ENCODE data around the gene APOA4. TPM values are rescaled to one million over a fixed set of nuclear protein-coding genes. Genes with fewer than 3 reads are reported as not detected.

The APOA4 gene
- total and polyA plus RNA-seq, 9 of the 15 experiments (the other 6 are each of a cell fraction or from before 2014, with no cell fraction given) = 0.07 TPM; not detected in 8

DNA sequence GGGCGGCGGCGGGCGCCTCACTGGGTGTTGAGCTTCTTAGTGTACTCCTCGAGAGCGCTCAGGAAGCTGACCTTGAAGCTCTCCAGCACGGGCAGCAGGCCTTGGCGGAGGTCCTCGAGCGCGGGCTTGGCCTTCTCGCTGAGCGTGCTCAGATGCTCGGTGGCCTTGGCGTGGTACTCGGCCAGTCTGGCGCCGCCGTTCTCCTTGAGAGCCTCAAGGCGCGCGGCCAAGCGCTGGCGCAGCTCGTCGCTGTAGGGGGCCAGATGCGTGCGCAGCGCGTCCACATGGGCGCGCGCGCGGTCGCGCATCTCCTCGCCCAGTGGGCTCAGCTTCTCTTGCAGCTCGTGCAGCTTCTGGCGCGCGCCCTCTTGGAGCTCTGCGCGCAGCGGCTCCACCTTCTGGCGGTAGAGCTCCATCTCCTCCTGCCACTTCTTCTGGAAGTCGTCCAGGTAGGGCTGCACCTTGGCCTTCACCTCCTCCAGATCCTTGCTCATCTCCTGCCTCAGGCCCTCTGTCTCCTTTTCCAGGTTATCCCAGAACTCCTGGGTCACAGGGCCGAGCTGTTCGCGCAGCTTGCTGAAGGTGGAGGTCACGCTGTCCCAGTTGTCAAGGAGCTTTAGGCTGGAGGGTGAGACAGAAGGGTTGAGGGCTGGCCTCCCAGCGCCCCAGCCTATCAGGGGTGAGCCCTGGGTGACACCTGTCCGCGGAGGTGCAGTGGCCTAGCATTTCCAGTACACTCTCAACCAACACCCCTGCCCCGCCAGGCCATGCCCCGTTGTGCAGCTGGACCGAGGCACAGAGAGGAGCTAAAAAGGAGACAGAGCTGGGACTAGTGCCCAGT lies 12.9 kb upstream of the APOA4 start (continued):
- TF ChIP-seq, protein P1, sequence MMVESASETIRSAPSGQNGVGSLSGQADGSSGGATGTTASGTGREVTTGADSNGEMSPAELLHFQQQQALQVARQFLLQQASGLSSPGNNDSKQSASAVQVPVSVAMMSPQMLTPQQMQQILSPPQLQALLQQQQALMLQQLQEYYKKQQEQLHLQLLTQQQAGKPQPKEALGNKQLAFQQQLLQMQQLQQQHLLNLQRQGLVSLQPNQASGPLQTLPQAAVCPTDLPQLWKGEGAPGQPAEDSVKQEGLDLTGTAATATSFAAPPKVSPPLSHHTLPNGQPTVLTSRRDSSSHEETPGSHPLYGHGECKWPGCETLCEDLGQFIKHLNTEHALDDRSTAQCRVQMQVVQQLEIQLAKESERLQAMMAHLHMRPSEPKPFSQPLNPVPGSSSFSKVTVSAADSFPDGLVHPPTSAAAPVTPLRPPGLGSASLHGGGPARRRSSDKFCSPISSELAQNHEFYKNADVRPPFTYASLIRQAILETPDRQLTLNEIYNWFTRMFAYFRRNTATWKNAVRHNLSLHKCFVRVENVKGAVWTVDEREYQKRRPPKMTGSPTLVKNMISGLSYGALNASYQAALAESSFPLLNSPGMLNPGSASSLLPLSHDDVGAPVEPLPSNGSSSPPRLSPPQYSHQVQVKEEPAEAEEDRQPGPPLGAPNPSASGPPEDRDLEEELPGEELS (CRISPR knock-in tag; IDR thresholded peaks at IDR 0.05; ENCODE audit: borderline replicate concordance) = no peak
- TF ChIP-seq TEAD1 (CRISPR knock-in tag; IDR thresholded peaks at IDR 0.05) (no peak), ZNF121 (CRISPR knock-in tag; conservative IDR thresholded peaks at IDR 0.05) (no peak), ZNF354B (CRISPR knock-in tag; IDR thresholded peaks at IDR 0.05) (no peak), ELF4 (CRISPR knock-in tag; IDR thresholded peaks at IDR 0.05) (no peak), ZNF79 (CRISPR knock-in tag; IDR thresholded peaks at IDR 0.05; ENCODE audit: low read depth) (no peak), KDM1A (IDR thresholded peaks at IDR 0.05) (no peak), OTX1 (CRISPR knock-in tag; IDR thresholded peaks at IDR 0.05) (no peak), FOXJ2 (tag; IDR thresholded peaks at IDR 0.05) (no peak), DDX20 (tag; IDR thresholded peaks at IDR 0.05; ENCODE audit: low read depth) (no peak), TAF7 (tag; IDR thresholded peaks at IDR 0.05) (no peak), ZEB2 (IDR thresholded peaks at IDR 0.05) (no peak), SMARCA5 (IDR thresholded peaks at IDR 0.05) (no peak), SRSF1 (IDR thresholded peaks at IDR 0.05; ENCODE audit: low read depth, low read length) (no peak), ZNF778 (CRISPR knock-in tag; IDR thresholded peaks at IDR 0.05) (no peak), ZFPM2 (CRISPR knock-in tag; IDR thresholded peaks at IDR 0.05) (no peak), TAF9B (IDR thresholded peaks at IDR 0.05; ENCODE audit: partially characterized antibody) (no peak), SIX5 (IDR thresholded peaks at IDR 0.05; ENCODE audit: borderline replicate concordance in 1 of 2, insufficient read depth in 1 of 2, low read depth in 1 of 2, low read length in 2 of 2) (no peak), CBX3 (IDR thresholded peaks at IDR 0.05; ENCODE audit: borderline replicate concordance in 1 of 2, low read length in 2 of 2) (peak in 1 of 2 experiments; percentile 85; a peak in 1 of 3 replicates), MCM5 (IDR thresholded peaks at IDR 0.05; ENCODE audit: low read depth) (no peak), EHMT2 (IDR thresholded peaks at IDR 0.05) (no peak), YBX1 (IDR thresholded peaks at IDR 0.05) (no peak), NRF1 (conservative IDR thresholded peaks at IDR 0.05 in 1 of 2, IDR thresholded peaks at IDR 0.05 in 1 of 2) (peak; percentile 89 to 92), ZFP36 (IDR thresholded peaks at IDR 0.05; ENCODE audit: low read depth, low read length, partially characterized antibody) (no peak), RBM22 (IDR thresholded peaks at IDR 0.05; ENCODE audit: low read depth, low read length, poor library complexity, severe bottlenecking) (no peak)
- TF ChIP-seq, protein P2, sequence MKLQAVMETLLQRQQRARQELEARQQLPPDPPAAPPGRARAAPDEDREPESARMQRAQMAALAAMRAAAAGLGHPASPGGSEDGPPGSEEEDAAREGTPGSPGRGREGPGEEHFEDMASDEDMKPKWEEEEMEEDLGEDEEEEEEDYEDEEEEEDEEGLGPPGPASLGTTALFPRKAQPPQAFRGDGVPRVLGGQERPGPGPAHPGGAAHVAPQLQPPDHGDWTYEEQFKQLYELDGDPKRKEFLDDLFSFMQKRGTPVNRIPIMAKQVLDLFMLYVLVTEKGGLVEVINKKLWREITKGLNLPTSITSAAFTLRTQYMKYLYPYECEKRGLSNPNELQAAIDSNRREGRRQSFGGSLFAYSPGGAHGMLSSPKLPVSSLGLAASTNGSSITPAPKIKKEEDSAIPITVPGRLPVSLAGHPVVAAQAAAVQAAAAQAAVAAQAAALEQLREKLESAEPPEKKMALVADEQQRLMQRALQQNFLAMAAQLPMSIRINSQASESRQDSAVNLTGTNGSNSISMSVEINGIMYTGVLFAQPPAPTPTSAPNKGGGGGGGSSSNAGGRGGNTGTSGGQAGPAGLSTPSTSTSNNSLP (IDR thresholded peaks at IDR 0.05; ENCODE audit: borderline replicate concordance, low read depth, low read length) = no peak
- TF ChIP-seq, protein P3, sequence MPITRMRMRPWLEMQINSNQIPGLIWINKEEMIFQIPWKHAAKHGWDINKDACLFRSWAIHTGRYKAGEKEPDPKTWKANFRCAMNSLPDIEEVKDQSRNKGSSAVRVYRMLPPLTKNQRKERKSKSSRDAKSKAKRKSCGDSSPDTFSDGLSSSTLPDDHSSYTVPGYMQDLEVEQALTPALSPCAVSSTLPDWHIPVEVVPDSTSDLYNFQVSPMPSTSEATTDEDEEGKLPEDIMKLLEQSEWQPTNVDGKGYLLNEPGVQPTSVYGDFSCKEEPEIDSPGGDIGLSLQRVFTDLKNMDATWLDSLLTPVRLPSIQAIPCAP (CRISPR knock-in tag; IDR thresholded peaks at IDR 0.05; ENCODE audit: borderline replicate concordance) = no peak
